Skeletal muscle satellite cell (primary cell): ENCODE data around the gene DPP6.
A peak's percentile ranks its signal among the peaks of the same experiment; 100 is the strongest.
"Not testable (repeated sequence)": the region's sequence is repeated elsewhere in the genome, so short reads cannot be mapped to it uniquely, and the experiment has no call there.

Source experiments
- H3K27me3 ChIP-seq: 2 replicates; pipeline ENCODE4 v1.7.0; 2013; ENCODE audit warnings: low read length; ENCODE audit not compliant: control insufficient read depth, insufficient read depth
- H3K36me3 ChIP-seq: 2 replicates; pipeline ENCODE4 v1.7.0; 2013; ENCODE audit warnings: mild to moderate bottlenecking, control low read depth, low read length; ENCODE audit not compliant: insufficient read depth
- H3K4me1 ChIP-seq: 2 replicates; pipeline ENCODE4 v1.7.0; 2013; ENCODE audit warnings: low read length; ENCODE audit not compliant: control insufficient read depth, insufficient read depth
- H3K4me2 ChIP-seq: 2 replicates; pipeline ENCODE4 v1.7.0; 2013; ENCODE audit warnings: mild to moderate bottlenecking, low read length
- H3K4me3 ChIP-seq: 2 replicates; pipeline ENCODE4 v1.7.0; 2013; ENCODE audit warnings: low read length
- H3K9ac ChIP-seq: 2 replicates; pipeline ENCODE4 v1.7.0; 2013; ENCODE audit warnings: mild to moderate bottlenecking, low read depth, low read length, moderate library complexity
- H3K9me3 ChIP-seq: replicated peaks from 2 replicates; pipeline ENCODE4 v1.7.0; 2013; ENCODE audit warnings: mild to moderate bottlenecking, control low read depth, low read length

Gene DPP6

GRCh38 chr7:154916856-154917807, 864.9 kb downstream of the DPP6 start:
- Histone ChIP-seq H3K4me2 (no peak overlapping the region), H3K36me3 (no peaks in the 10 kb centered on the region), H3K4me3 (no peak overlapping the region), H3K9me3 (no peaks in the 10 kb centered on the region), H3K27me3 (peaks cover 12% of the 10 kb centered on the region), H3K4me1 (peaks cover 5% of the 10 kb centered on the region), H3K9ac (no peak overlapping the region)

- H3K27me3 ChIP-seq: peaks cover 12% of the 10 kb centered on the region
- no peak overlapping the region for H3K4me3 ChIP-seq
- H3K4me2 ChIP-seq: no peak overlapping the region
- H3K4me1 ChIP-seq: peaks cover 5% of the 10 kb centered on the region
- H3K9ac ChIP-seq: no peak overlapping the region
- no peaks in the 10 kb centered on the region for H3K9me3 ChIP-seq
- no peaks in the 10 kb centered on the region for H3K36me3 ChIP-seq
Measured at GRCh38 chr7:154917808-154918160, 865.6 kb downstream of the DPP6 start.

- H3K36me3 ChIP-seq: no peaks in the 10 kb centered on the region
- no peak overlapping the region for H3K9ac ChIP-seq
- no peak overlapping the region for H3K4me2 ChIP-seq
- H3K4me3 ChIP-seq: no peak overlapping the region
- peaks cover 5% of the 10 kb centered on the region for H3K4me1 ChIP-seq
- H3K9me3 ChIP-seq: no peaks in the 10 kb centered on the region
- H3K27me3 ChIP-seq: peaks cover 7% of the 10 kb centered on the region
Measured at GRCh38 chr7:154918266-154918665, 866.1 kb downstream of the DPP6 start.

- Histone ChIP-seq H3K4me1 (peaks cover 5% of the 10 kb centered on the region), H3K4me3 (no peak overlapping the region), H3K27me3 (peaks cover 4% of the 10 kb centered on the region), H3K4me2 (no peak overlapping the region), H3K9me3 (no peaks in the 10 kb centered on the region), H3K36me3 (no peaks in the 10 kb centered on the region), H3K9ac (no peak overlapping the region)
Measured at GRCh38 chr7:154918741-154919140, 866.5 kb downstream of the DPP6 start.

- Histone ChIP-seq H3K4me1 (peaks cover 5% of the 10 kb centered on the region), H3K9me3 (no peaks in the 10 kb centered on the region), H3K4me3 (no peak overlapping the region), H3K36me3 (no peaks in the 10 kb centered on the region), H3K4me2 (no peak overlapping the region), H3K9ac (no peak overlapping the region), H3K27me3 (peaks cover 10% of the 10 kb centered on the region)
Measured at GRCh38 chr7:154919344-154920225, 867.4 kb downstream of the DPP6 start.

GRCh38 chr7:154922472-154922871, 870.3 kb downstream of the DPP6 start:
- H3K4me2 ChIP-seq, H3K9me3 ChIP-seq, H3K4me1 ChIP-seq: not testable (repeated sequence)

GRCh38 chr7:154927624-154928125, 875.5 kb downstream of the DPP6 start:
- Histone ChIP-seq H3K4me3 (peak overlapping the region; percentile 75), H3K27me3 (peaks cover 17% of the 10 kb centered on the region), H3K36me3 (no peaks in the 10 kb centered on the region), H3K9me3 (no peaks in the 10 kb centered on the region), H3K4me1 (peaks cover 9% of the 10 kb centered on the region), H3K9ac (peak overlapping the region; percentile 82), H3K4me2 (peak overlapping the region; percentile 99)

More at GRCh38 chr7:154922472-154922871, 870.3 kb downstream of the DPP6 start:
- peaks cover 21% of the 10 kb centered on the region for H3K27me3 ChIP-seq
- H3K4me3 ChIP-seq, H3K9ac ChIP-seq, H3K36me3 ChIP-seq: not testable (repeated sequence)

- Histone ChIP-seq H3K27me3 (peaks cover 17% of the 10 kb centered on the region), H3K4me1 (peaks cover 9% of the 10 kb centered on the region), H3K9ac (peak overlapping the region; percentile 82), H3K4me3 (peak overlapping the region; percentile 75), H3K36me3 (no peaks in the 10 kb centered on the region), H3K9me3 (no peaks in the 10 kb centered on the region), H3K4me2 (peak overlapping the region; percentile 99)
Measured at GRCh38 chr7:154928136-154929005, 876.2 kb downstream of the DPP6 start.

GRCh38 chr7:154929006-154929726, 877.0 kb downstream of the DPP6 start:
- Histone ChIP-seq H3K9ac (peak overlapping the region; percentile 82), H3K4me1 (peaks cover 9% of the 10 kb centered on the region), H3K4me3 (peak overlapping the region; percentile 75), H3K36me3 (no peaks in the 10 kb centered on the region), H3K27me3 (peaks cover 15% of the 10 kb centered on the region), H3K4me2 (peak overlapping the region; percentile 99), H3K9me3 (no peaks in the 10 kb centered on the region)

- Histone ChIP-seq H3K4me2 (no peak overlapping the region), H3K4me3 (no peak overlapping the region), H3K36me3 (no peaks in the 10 kb centered on the region), H3K4me1 (peaks cover 9% of the 10 kb centered on the region), H3K27me3 (no peaks in the 10 kb centered on the region), H3K9me3 (no peaks in the 10 kb centered on the region), H3K9ac (no peak overlapping the region)
Measured at GRCh38 chr7:154931906-154932305, 879.7 kb downstream of the DPP6 start.
